A549 (cell line): Measurements from ENCODE around the gene FPR2. TPM values are rescaled to one million over a fixed set of nuclear protein-coding genes. Genes with fewer than 3 reads are reported as not detected.

Experiments
- ATAC-seq, 2 experiments: fragments of 200-7000 bp in 1 of 2; fragments of >200 bp in 1 of 2; cut with Nextera tagmentation in 1 of 2; cut with Tn5 transposase in 1 of 2; 3 replicates each; pipeline versions ENCODE4 v1.8.0 to v1.9.1; 2018 to 2020; ENCODE audit warnings: mild to moderate bottlenecking in 1 of 2, moderate library complexity in 1 of 2
- CTCF ChIA-PET: fragments of 300-600 bp; sonication (Branson Sonifier 250); formaldehyde crosslinking; extraction: SDS; loops from one replicate; lab custom pipeline; 2021; ENCODE audit warnings: antibody characterized with exemption, inconsistent platforms; lab: Yijun Ruan, JAX
- POLR2A ChIA-PET: fragments of 350-600 bp; formaldehyde crosslinking; extraction: SDS; loops from one replicate; lab custom pipeline; 2021; ENCODE audit warnings: antibody characterized with exemption, inconsistent platforms; lab: Yijun Ruan, JAX
- DNase-seq, 2 experiments: peaks; one replicate each; pipeline versions ENCODE4 v3.0.0 to v3.0.0-alpha.2; 2011 to 2016; ENCODE audit warnings: low read depth in 1 of 2, low spot score in 1 of 2
- FAIRE-seq: peaks from 2 replicates; lab custom pipeline; 2011; peaks lifted over from hg19 to GRCh38; lab: Jason Lieb, UNC
- H3K27ac ChIP-seq, 2 experiments: fragments of >200 bp; sonication (Bioruptor Twin); formaldehyde crosslinking; 3 replicates each; pipeline ENCODE4 v1.5.1; 2016 to 2017
- H3K4me1 ChIP-seq: fragments of >200 bp; sonication (Bioruptor Twin); formaldehyde crosslinking; 3 replicates; pipeline ENCODE4 v1.6.1; 2016
- H3K4me2 ChIP-seq: fragments of >200 bp; sonication (Bioruptor Twin); formaldehyde crosslinking; 3 replicates; pipeline ENCODE4 v1.6.1; 2016
- H3K4me3 ChIP-seq: fragments of >200 bp; sonication (Bioruptor Twin); formaldehyde crosslinking; 3 replicates; pipeline ENCODE4 v1.5.1; 2016
- H3K9me3 ChIP-seq: fragments of >200 bp; sonication (Bioruptor Twin); formaldehyde crosslinking; 3 replicates; pipeline ENCODE4 v1.6.1; 2016
- BCL3 ChIP-seq: fragments of >200 bp; sonication (Bioruptor Twin); formaldehyde crosslinking; IDR thresholded peaks from 3 replicates; pipeline ENCODE4 v1.6.1; 2016
- BHLHE40 ChIP-seq: IDR thresholded peaks from 2 replicates; pipeline ENCODE4 v1.6.1; 2012; ENCODE audit warnings: low read depth, low read length, inconsistent platforms
- CEBPB ChIP-seq, 2 experiments: fragments of >200 bp in 1 of 2; sonication (Bioruptor Twin) in 1 of 2; formaldehyde crosslinking in 1 of 2; IDR thresholded peaks; 2 replicates each; pipeline ENCODE4 v1.6.1; 2012 to 2016
- CHD4 ChIP-seq: fragments of 200-600 bp; sonication (generic); IDR thresholded peaks from 2 replicates; pipeline ENCODE4 v1.6.1; 2016; ENCODE audit warnings: antibody characterized with exemption, mild to moderate bottlenecking, borderline replicate concordance
- EHF ChIP-seq: fragments of 250-450 bp; sonication (Bioruptor Pico); IDR thresholded peaks from 2 replicates; pipeline ENCODE4 v1.5.0; 2020; ENCODE audit warnings: mild to moderate bottlenecking
- ESRRA ChIP-seq: fragments of 150-350 bp; IDR thresholded peaks from 2 replicates; pipeline ENCODE4 v1.6.1; 2014; ENCODE audit warnings: mild to moderate bottlenecking, low read length, borderline replicate concordance
- FOXS1 ChIP-seq: fragments of 250-450 bp; sonication (Bioruptor Pico); IDR thresholded peaks from 2 replicates; pipeline ENCODE4 v1.5.0; 2020; ENCODE audit warnings: mild to moderate bottlenecking, moderate library complexity
- GATA3 ChIP-seq: IDR thresholded peaks from 2 replicates; pipeline ENCODE4 v1.6.1; 2012; ENCODE audit warnings: borderline replicate concordance
- HDAC2 ChIP-seq: fragments of 200-600 bp; sonication (generic); IDR thresholded peaks from 2 replicates; pipeline ENCODE4 v1.6.1; 2016
- HOXB13 ChIP-seq: fragments of 250-450 bp; sonication (Bioruptor Pico); IDR thresholded peaks from 2 replicates; pipeline ENCODE4 v1.5.0; 2020; ENCODE audit warnings: low read depth, mild to moderate bottlenecking, moderate library complexity
- MAFK ChIP-seq: fragments of 450-650 bp; IDR thresholded peaks from 2 replicates; pipeline ENCODE4 v1.6.1; 2014; ENCODE audit not compliant: partially characterized antibody
- MYC ChIP-seq: IDR thresholded peaks from 2 replicates; pipeline ENCODE4 v1.6.1; 2012; ENCODE audit warnings: mild to moderate bottlenecking, inconsistent platforms, low read length, improper control_type of control experiment, borderline replicate concordance
- NFE2L2 ChIP-seq: fragments of 150-350 bp; conservative IDR thresholded peaks from 2 replicates; pipeline ENCODE4 v1.6.1; 2014; ENCODE audit warnings: low read length
- POLR2A ChIP-seq: IDR thresholded peaks from 2 replicates; pipeline ENCODE4 v1.6.1; 2012; ENCODE audit warnings: mild to moderate bottlenecking, low read length
- REST ChIP-seq: fragments of 200-600 bp; sonication (generic); IDR thresholded peaks from 2 replicates; pipeline ENCODE4 v1.6.1; 2016; ENCODE audit warnings: antibody characterized with exemption, mild to moderate bottlenecking, moderate library complexity
- RFX5 ChIP-seq: fragments of 450-650 bp; IDR thresholded peaks from 2 replicates; pipeline ENCODE4 v1.7.1; 2014; ENCODE audit warnings: antibody characterized with exemption, mild to moderate bottlenecking, moderate library complexity
- RNF2 ChIP-seq: fragments of 200-600 bp; sonication (generic); IDR thresholded peaks from 2 replicates; pipeline ENCODE4 v1.6.1; 2016; ENCODE audit warnings: low read depth, mild to moderate bottlenecking, antibody characterized with exemption, moderate library complexity, borderline replicate concordance
- ZSCAN20 ChIP-seq: fragments of 250-450 bp; sonication (Bioruptor Pico); IDR thresholded peaks from 2 replicates; pipeline ENCODE4 v1.8.0; 2022; ENCODE audit warnings: mild to moderate bottlenecking, moderate library complexity
- WGBS: methylation state at CpG from one replicate; pipeline ENCODE4 v1.1.6; 2017; ENCODE audit errors: missing lambda C conversion rate; 5-methylcytosine and 5-hydroxymethylcytosine counted together
- polyA minus RNA-seq: library from RNA; depleted of rRNA, polyadenylated mRNA; stranded (reverse); fragments of >200 nt; gene quantifications from 2 replicates; pipeline ENCODE4 v1.2.3, GENCODE V29; 2011; rRNA and poly(A)+ RNA removed
- polyA plus RNA-seq, 4 experiments: library from polyadenylated mRNA; depleted of rRNA in 3 of 4; stranded (reverse); fragments of >200 nt; fragmentation: RNase III in 1 of 4; extraction: RNeasy Plus Mini Kit Qiagen cat#74134 plus additional on column Dnase treatment in 1 of 4; gene quantifications; 2 replicates in 3 of 4; 3 replicates in 1 of 4; pipeline ENCODE4 v1.2.3, GENCODE V29; 2011 to 2017
- TF ChIP-seq, protein P1 (sequence below): IDR thresholded peaks from 2 replicates; pipeline ENCODE4 v1.6.1; 2012
- TF ChIP-seq, protein P2 (sequence below): fragments of >200 bp; sonication (Bioruptor Twin); formaldehyde crosslinking; IDR thresholded peaks from 2 replicates; pipeline ENCODE4 v1.6.1; 2016

The FPR2 gene, protein sequence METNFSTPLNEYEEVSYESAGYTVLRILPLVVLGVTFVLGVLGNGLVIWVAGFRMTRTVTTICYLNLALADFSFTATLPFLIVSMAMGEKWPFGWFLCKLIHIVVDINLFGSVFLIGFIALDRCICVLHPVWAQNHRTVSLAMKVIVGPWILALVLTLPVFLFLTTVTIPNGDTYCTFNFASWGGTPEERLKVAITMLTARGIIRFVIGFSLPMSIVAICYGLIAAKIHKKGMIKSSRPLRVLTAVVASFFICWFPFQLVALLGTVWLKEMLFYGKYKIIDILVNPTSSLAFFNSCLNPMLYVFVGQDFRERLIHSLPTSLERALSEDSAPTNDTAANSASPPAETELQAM
- not detected in 2 replicates for polyA plus RNA-seq (2011; rRNA removed)
- polyA plus RNA-seq (2012; cell fraction: cytosol; rRNA removed) = not detected in 2 replicates
- polyA plus RNA-seq (2012; cell fraction: nucleus; rRNA removed) = not detected in 2 replicates
- polyA plus RNA-seq (2017; fragmentation: RNase III; extraction: RNeasy Plus Mini Kit Qiagen cat#74134 plus additional on column Dnase treatment) = not detected in 3 replicates
- polyA minus RNA-seq = 0.21 TPM in 1 of 2 replicates, not detected in the other

GRCh38 chr19:51760697-51761356, at the start of gene FPR2:
FPR2 (plus strand) TSS chr19:51761180; CDS start chr19:51768659, 7,479 bp downstream.
- Histone ChIP-seq H3K27ac (no peak within 1 kb of the TSS), H3K4me3 (no peak within 1 kb of the TSS), H3K4me1 (no peaks in the 10 kb centered on the region), H3K9me3 (peaks cover 24% of the 10 kb centered on the region), H3K4me2 (no peak within 1 kb of the TSS)
- FAIRE-seq (no peak), DNase-seq (no peak), ATAC-seq (no peak)
- ChIA-PET CTCF (no interaction called here), POLR2A (no interaction called here)
- WGBS = 36% methylated on average over 8 of the region's 8 CpGs
- TF ChIP-seq BCL3 (no peak), CEBPB (IDR thresholded peaks at IDR 0.05) (no peak), REST (no peak), HDAC2 (no peak), HOXB13 (CRISPR knock-in tag) (no peak), BHLHE40 (no peak), GATA3 (no peak), ESRRA (no peak), FOXS1 (CRISPR knock-in tag) (no peak), RNF2 (no peak), MAFK (no peak), RFX5 (no peak), CHD4 (no peak), EHF (CRISPR knock-in tag) (no peak), MYC (no peak), POLR2A (no peak), NFE2L2 (no peak), ZSCAN20 (CRISPR knock-in tag) (no peak)
- TF ChIP-seq, protein P1, sequence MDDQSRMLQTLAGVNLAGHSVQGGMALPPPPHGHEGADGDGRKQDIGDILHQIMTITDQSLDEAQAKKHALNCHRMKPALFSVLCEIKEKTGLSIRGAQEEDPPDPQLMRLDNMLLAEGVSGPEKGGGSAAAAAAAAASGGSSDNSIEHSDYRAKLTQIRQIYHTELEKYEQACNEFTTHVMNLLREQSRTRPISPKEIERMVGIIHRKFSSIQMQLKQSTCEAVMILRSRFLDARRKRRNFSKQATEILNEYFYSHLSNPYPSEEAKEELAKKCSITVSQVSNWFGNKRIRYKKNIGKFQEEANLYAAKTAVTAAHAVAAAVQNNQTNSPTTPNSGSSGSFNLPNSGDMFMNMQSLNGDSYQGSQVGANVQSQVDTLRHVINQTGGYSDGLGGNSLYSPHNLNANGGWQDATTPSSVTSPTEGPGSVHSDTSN = no peak
- TF ChIP-seq, protein P2, sequence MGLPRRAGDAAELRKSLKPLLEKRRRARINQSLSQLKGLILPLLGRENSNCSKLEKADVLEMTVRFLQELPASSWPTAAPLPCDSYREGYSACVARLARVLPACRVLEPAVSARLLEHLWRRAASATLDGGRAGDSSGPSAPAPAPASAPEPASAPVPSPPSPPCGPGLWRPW = no peak
